HepG2 (cell line): ENCODE data around the gene PCNA. TPM values are rescaled to one million over a fixed set of nuclear protein-coding genes. Genes with fewer than 3 reads are reported as not detected.

Experiments
- ATAC-seq: fragments of 200-7000 bp; cut with Tn5 transposase; 3 replicates; pipeline ENCODE4 v1.9.1; 2020; ENCODE audit warnings: mild to moderate bottlenecking, moderate library complexity
- BruUV-seq: library from RNA; stranded (reverse); fragments of 400-500 nt; replicated peaks from 2 replicates; lab custom pipeline; 2021; lab: Mats Ljungman, UMichigan
- CTCF ChIA-PET: fragments of 300-600 bp; formaldehyde crosslinking; extraction: SDS; loops from one replicate; lab custom pipeline; 2021; ENCODE audit warnings: low total read pairs, inconsistent platforms, low intra/inter-chr PET ratio; lab: Yijun Ruan, JAX
- POLR2A ChIA-PET: fragments of 350-600 bp; sonication (Branson Sonifier 250); formaldehyde crosslinking; loops from one replicate; lab custom pipeline; 2020; ENCODE audit warnings: antibody characterized with exemption, inconsistent platforms; lab: Yijun Ruan, JAX
- DNase-seq: peaks from one replicate; pipeline ENCODE4 v3.0.0-alpha.2; 2015; ENCODE audit warnings: low spot score
- FAIRE-seq: peaks from 3 replicates; lab custom pipeline; 2011; peaks lifted over from hg19 to GRCh38; lab: Jason Lieb, UNC
- H2AFZ ChIP-seq: one replicate; pipeline ENCODE4 v1.6.1; 2011; ENCODE audit warnings: low read length, inconsistent platforms
- H3K27ac ChIP-seq: fragments of 300-600 bp; 3 replicates; pipeline ENCODE4 v1.8.0; 2011; ENCODE audit warnings: mixed run types, mild to moderate bottlenecking, mixed read lengths, low read length, inconsistent platforms; ENCODE audit not compliant: insufficient read depth; ENCODE audit errors: extremely low read length
- H3K27me3 ChIP-seq, 2 experiments: fragments of 200-600 bp in 1 of 2; 2 replicates in 1 of 2; 3 replicates in 1 of 2; pipeline versions ENCODE4 v1.6.0 to v1.8.0; 2011; ENCODE audit warnings: low read length in 2 of 2, mild to moderate bottlenecking in 2 of 2, moderate library complexity in 2 of 2, inconsistent platforms in 1 of 2; ENCODE audit not compliant: insufficient read depth in 2 of 2, control insufficient read depth in 1 of 2
- H3K36me3 ChIP-seq, 2 experiments: fragments of 200-600 bp in 1 of 2; replicated peaks in 1 of 2; 2 replicates in 1 of 2; 3 replicates in 1 of 2; pipeline versions ENCODE4 v1.5.1 to v1.8.0; 2011; ENCODE audit warnings: low read length in 2 of 2, inconsistent platforms in 1 of 2; ENCODE audit not compliant: insufficient read depth in 2 of 2, control insufficient read depth in 1 of 2
- H3K4me1 ChIP-seq: 2 replicates; pipeline ENCODE4 v1.5.1; 2012; ENCODE audit warnings: low read length, inconsistent platforms; ENCODE audit not compliant: insufficient read depth
- H3K4me2 ChIP-seq: 2 replicates; pipeline ENCODE4 v1.6.0; 2011; ENCODE audit warnings: low read depth, low read length, inconsistent platforms
- H3K4me3 ChIP-seq, 3 experiments: fragments of 200-600 bp in 1 of 3; sonication (generic), shearing (Covaris generic) in 1 of 3; replicated peaks in 1 of 3; 2 replicates each; pipeline ENCODE4 v1.5.1; 2011 to 2016; ENCODE audit warnings: low read length in 3 of 3, inconsistent platforms in 2 of 3, low read depth in 2 of 3, mild to moderate bottlenecking in 2 of 3, control low read depth in 1 of 3, mixed read lengths in 1 of 3; ENCODE audit not compliant: insufficient read depth in 1 of 3
- H3K79me2 ChIP-seq: one replicate; pipeline ENCODE4 v1.6.1; 2011; ENCODE audit warnings: low read length, inconsistent platforms; ENCODE audit not compliant: insufficient read depth
- H3K9ac ChIP-seq: 2 replicates; pipeline ENCODE4 v1.6.0; 2011; ENCODE audit warnings: mild to moderate bottlenecking, low read depth, low read length, inconsistent platforms; ENCODE audit not compliant: insufficient read depth
- H3K9me3 ChIP-seq: 2 replicates; pipeline ENCODE4 v1.5.1; 2012; ENCODE audit warnings: mild to moderate bottlenecking, low read length
- H4K20me1 ChIP-seq: 2 replicates; pipeline ENCODE4 v1.6.0; 2011; ENCODE audit warnings: inconsistent platforms, mild to moderate bottlenecking, low read length, moderate library complexity; ENCODE audit not compliant: insufficient read depth
- DBP ChIP-seq: sonication (generic); formaldehyde crosslinking; IDR thresholded peaks from 2 replicates; pipeline ENCODE4 v1.4.0; 2020; ENCODE audit warnings: missing genetic modification reagents; ENCODE audit errors: not compliant biosample characterization
- DMAP1 ChIP-seq: IDR thresholded peaks from 2 replicates; pipeline ENCODE4 v1.6.1; 2016
- FOXK1 ChIP-seq: sonication (generic); formaldehyde crosslinking; IDR thresholded peaks from 2 replicates; pipeline ENCODE4 v1.4.0; 2020; ENCODE audit warnings: low read depth, missing genetic modification reagents, borderline replicate concordance
- GLI4 ChIP-seq: sonication (generic); formaldehyde crosslinking; IDR thresholded peaks from 2 replicates; pipeline ENCODE4 v1.5.1; 2020; ENCODE audit warnings: missing genetic modification reagents, mild to moderate bottlenecking, moderate library complexity, borderline replicate concordance
- GTF2F1 ChIP-seq: fragments of 150-350 bp; IDR thresholded peaks from 2 replicates; pipeline ENCODE4 v1.6.1; 2014; ENCODE audit warnings: low read length
- HNF1A ChIP-seq, 2 experiments: sonication (generic) in 1 of 2; formaldehyde crosslinking in 1 of 2; IDR thresholded peaks; 2 replicates each; pipeline versions ENCODE4 v1.4.0 to v1.6.1; 2016 to 2020; ENCODE audit warnings: borderline replicate concordance in 1 of 2, low read depth in 1 of 2, mild to moderate bottlenecking in 1 of 2, missing genetic modification reagents in 1 of 2
- MLX ChIP-seq: IDR thresholded peaks from 2 replicates; pipeline ENCODE4 v1.6.1; 2016
- PATZ1 ChIP-seq: sonication (generic); formaldehyde crosslinking; IDR thresholded peaks from 2 replicates; pipeline ENCODE4 v1.4.0; 2020; ENCODE audit warnings: missing genetic modification reagents
- PHF8 ChIP-seq: sonication (generic); formaldehyde crosslinking; IDR thresholded peaks from 2 replicates; pipeline ENCODE4 v1.5.0; 2020; ENCODE audit warnings: missing genetic modification reagents
- SATB2 ChIP-seq: sonication (generic); formaldehyde crosslinking; IDR thresholded peaks from 2 replicates; pipeline ENCODE4 v1.5.0; 2020; ENCODE audit warnings: missing genetic modification reagents
- ZNF468 ChIP-seq: sonication (generic); formaldehyde crosslinking; IDR thresholded peaks from 2 replicates; pipeline ENCODE4 v1.8.0; 2022; ENCODE audit warnings: mild to moderate bottlenecking, moderate library complexity, missing genetic modification reagents
- ZNF598 ChIP-seq: sonication (generic); formaldehyde crosslinking; IDR thresholded peaks from 2 replicates; pipeline ENCODE4 v1.5.1; 2020; ENCODE audit warnings: mild to moderate bottlenecking, missing genetic modification reagents, borderline replicate concordance
- ZNF816 ChIP-seq: sonication (generic); formaldehyde crosslinking; IDR thresholded peaks from 2 replicates; pipeline ENCODE4 v1.8.0; 2022; ENCODE audit warnings: missing genetic modification reagents, mild to moderate bottlenecking, borderline replicate concordance
- WGBS: methylation state at CpG from one replicate; pipeline ENCODE4 v1.1.6; 2017; ENCODE audit warnings: low lambda C conversion rate; 5-methylcytosine and 5-hydroxymethylcytosine counted together
- in situ Hi-C: cut with HindIII; loops from 2 replicates; pipeline ENCODE4 v1.10.0; 2017; ENCODE audit warnings: low pct_unique_long_range_greater_than_20kb; ENCODE audit not compliant: extremely low pct_ligation_motif_present
- intact Hi-C: fragments of 100-400 bp; cut with micrococcal nuclease; formaldehyde crosslinking; loops from one replicate; pipeline ENCODE4 v1.10.0; 2022; ENCODE audit not compliant: unreplicated experiment
- polyA plus RNA-seq, 8 experiments: library from polyadenylated mRNA; depleted of rRNA in 3 of 8; stranded (reverse) in 7 of 8; unstranded in 1 of 8; fragments of >200 nt; fragmentation: Illumina TruSeq in 4 of 8; extraction: Trizol in 4 of 8; gene quantifications; 2 replicates each; pipeline versions ENCODE4 v1.2.1 to v1.2.3, GENCODE V29; 2011 to 2016; ENCODE audit warnings: low read depth in 4 of 8, missing spikeins in 1 of 8, mixed read lengths in 1 of 8; ENCODE audit not compliant: insufficient read depth in 1 of 8
- total RNA-seq, 5 experiments: library from RNA; depleted of rRNA; stranded (reverse); fragments of >200 nt; fragmentation: Illumina TruSeq; extraction: Trizol; gene quantifications; 2 replicates each; pipeline ENCODE4 v1.2.3, GENCODE V29; 2016; ENCODE audit warnings: low read depth in 1 of 5

Gene PCNA
- total and polyA plus RNA-seq, 2 of the 13 experiments (the other 11 are each of a cell fraction or from before 2014, with no cell fraction given), result 229 to 655 TPM

GRCh38 chr20:5127204-5127858 is 7.6 kb upstream of the PCNA start:
- Histone ChIP-seq H3K27ac (peak overlapping the region; percentile 76), H3K4me3 (peak overlapping the region; percentile 62 to 96 (median 75)), H3K79me2 (peaks cover 48% of the 10 kb centered on the region), H4K20me1 (no peaks in the 10 kb centered on the region; the same call in 1 of the 2 replicates), H3K4me1 (peaks cover 33% of the 10 kb centered on the region), H2AFZ (peak overlapping the region; percentile 57), H3K4me2 (peak overlapping the region; percentile 91), H3K27me3 (no peaks in the 10 kb centered on the region; a peak in 1 of 5 replicates), H3K36me3 (no peaks in the 10 kb centered on the region; a peak in 1 of 5 replicates), H3K9me3 (no peaks in the 10 kb centered on the region), H3K9ac (peak overlapping the region; percentile 80)
- intact Hi-C loops, result loop anchor here (5.0 kb wide), 1 partner anchor 45 kb away; no protein-coding TSS in a partner anchor
- DNase-seq, result peak; percentile 54
- peak; percentile 63 for ATAC-seq
- ChIA-PET CTCF (interaction anchor here (4.3 kb wide), 1 partner anchor 65 kb away, joined by 97 read pairs; no protein-coding TSS in a partner anchor), POLR2A (interaction anchor here (0.9 to 5.3 kb wide), 23 partner anchors 8 to 387 kb away, joined by 3 to 176 read pairs (median 6); no protein-coding TSS in a partner anchor)
- WGBS, result under 1% methylated on average over 20 of the region's 44 CpGs
- BruUV-seq, result no TSS peak
- no peak for FAIRE-seq
- in situ Hi-C loops, result loop anchor here (5.0 kb wide), 1 partner anchor 60 kb away; no protein-coding TSS in a partner anchor
- TF ChIP-seq PATZ1 (CRISPR knock-in tag), result peak; percentile 60; the same call in 1 of the 2 replicates
- TF ChIP-seq GLI4 (CRISPR knock-in tag), result peak; percentile 91
- no peak; the same call in none of the 2 replicates for TF ChIP-seq PHF8 (CRISPR knock-in tag)
- no peak for TF ChIP-seq ZNF816
- TF ChIP-seq DMAP1, result no peak
- no peak for TF ChIP-seq DBP (CRISPR knock-in tag)
- no peak for TF ChIP-seq HNF1A (IDR thresholded peaks at IDR 0.05; ENCODE audit: low read depth)
- TF ChIP-seq HNF1A (CRISPR knock-in tag; IDR thresholded peaks at IDR 0.05; ENCODE audit: borderline replicate concordance), result 0 out of 2 replicates have a peak, but pooled peaks have one; percentile 5
- no peak for TF ChIP-seq GTF2F1
- peak; percentile 76; the same call in 1 of the 2 replicates for TF ChIP-seq ZNF598
- 0 out of 2 replicates have a peak, but pooled peaks have one; percentile 20 for TF ChIP-seq ZNF468 (CRISPR knock-in tag)
- no peak for TF ChIP-seq FOXK1 (CRISPR knock-in tag)
- TF ChIP-seq MLX, result no peak
- TF ChIP-seq SATB2 (CRISPR knock-in tag), result no peak
